GM23248 (cell line): ENCODE data around the gene ARHGAP4. TPM values are rescaled to one million over a fixed set of nuclear protein-coding genes. Genes with fewer than 3 reads are reported as not detected.

Source experiments
- DNase-seq: peaks from one replicate; pipeline ENCODE4 v3.0.0-alpha.2; 2015
- H2AFZ ChIP-seq: fragments of 200-600 bp; sonication (generic); 2 replicates; pipeline ENCODE4 v1.6.1; 2016; ENCODE audit warnings: antibody characterized with exemption
- H3F3A ChIP-seq: fragments of 200-600 bp; sonication (generic); 2 replicates; pipeline ENCODE4 v1.6.1; 2016; ENCODE audit warnings: mild to moderate bottlenecking, antibody characterized with exemption, mixed run types; ENCODE audit not compliant: insufficient read depth
- H3K27ac ChIP-seq: fragments of 200-600 bp; sonication (generic); 2 replicates; pipeline ENCODE4 v1.5.1; 2016; ENCODE audit warnings: mild to moderate bottlenecking
- H3K27me3 ChIP-seq: fragments of 200-600 bp; sonication (generic); replicated peaks from 2 replicates; pipeline ENCODE4 v1.6.1; 2016; ENCODE audit warnings: mild to moderate bottlenecking; ENCODE audit not compliant: insufficient read depth
- H3K36me3 ChIP-seq: fragments of 200-600 bp; sonication (generic); 2 replicates; pipeline ENCODE4 v1.6.1; 2016; ENCODE audit warnings: low read depth, mild to moderate bottlenecking
- H3K4me1 ChIP-seq: fragments of 200-600 bp; sonication (generic); 2 replicates; pipeline ENCODE4 v1.6.1; 2016; ENCODE audit warnings: mild to moderate bottlenecking; ENCODE audit not compliant: insufficient read depth
- H3K4me2 ChIP-seq: fragments of 200-600 bp; sonication (generic); one replicate; pipeline ENCODE4 v1.6.1; 2016; ENCODE audit warnings: mild to moderate bottlenecking; ENCODE audit not compliant: unreplicated experiment
- H3K4me3 ChIP-seq: fragments of 200-600 bp; sonication (generic); 2 replicates; pipeline ENCODE4 v1.5.1; 2016; ENCODE audit warnings: mild to moderate bottlenecking
- H3K79me2 ChIP-seq: fragments of 200-600 bp; sonication (generic); 2 replicates; pipeline ENCODE4 v1.6.1; 2016; ENCODE audit warnings: mild to moderate bottlenecking; ENCODE audit not compliant: insufficient read depth
- H3K9ac ChIP-seq: fragments of 200-600 bp; sonication (generic); 2 replicates; pipeline ENCODE4 v1.6.1; 2016; ENCODE audit warnings: mild to moderate bottlenecking
- H3K9me2 ChIP-seq: fragments of 200-600 bp; sonication (generic); 2 replicates; pipeline ENCODE4 v1.6.1; 2016; ENCODE audit warnings: mixed run types, mild to moderate bottlenecking, moderate library complexity; ENCODE audit not compliant: insufficient read depth
- H3K9me3 ChIP-seq: fragments of 200-600 bp; sonication (generic); one replicate; pipeline ENCODE4 v1.6.1; 2017; ENCODE audit warnings: low read depth
- H4K20me1 ChIP-seq: fragments of 200-600 bp; sonication (generic); 2 replicates; pipeline ENCODE4 v1.6.0; 2016; ENCODE audit not compliant: insufficient read depth
- EZH2 ChIP-seq: fragments of 200-600 bp; sonication (generic); IDR thresholded peaks from 2 replicates; pipeline ENCODE4 v1.6.1; 2018; ENCODE audit warnings: antibody characterized with exemption, mild to moderate bottlenecking; ENCODE audit not compliant: insufficient read depth, poor library complexity, severe bottlenecking
- EZH2phosphoT487 ChIP-seq: fragments of 200-600 bp; sonication (generic); IDR thresholded peaks from 2 replicates; pipeline ENCODE4 v1.6.1; 2018; ENCODE audit warnings: antibody characterized with exemption, moderate library complexity, mild to moderate bottlenecking, low read depth; ENCODE audit not compliant: insufficient read depth
- WGBS, 2 experiments: methylation state at CpG; one replicate each; pipeline ENCODE4 v1.1.6; 2015 to 2017; ENCODE audit warnings: low lambda C conversion rate in 2 of 2, low coverage in 1 of 2; ENCODE audit errors: missing lambda C conversion rate in 2 of 2; 5-methylcytosine and 5-hydroxymethylcytosine counted together
- in situ Hi-C: fragments of 300-500 bp; cut with MboI; formaldehyde crosslinking; loops from 2 replicates; pipeline ENCODE4 v1.15.0; 2020
- polyA plus RNA-seq: library from polyadenylated mRNA; unstranded; fragments of >200 nt; fragmentation: Nextera tagmentation; extraction: Ambion mirVana; gene quantifications from 2 replicates; pipeline ENCODE4 v1.2.1, GENCODE V29; 2016
- total RNA-seq: library from RNA; depleted of rRNA; stranded (reverse); fragments of >200 nt; shearing (Covaris generic); gene quantifications from 2 replicates; pipeline ENCODE4 v1.2.3, GENCODE V29; 2014

Gene ARHGAP4
- total and polyA plus RNA-seq, 2 experiments from 2014 or later = 0.45 to 2.8 TPM

DNA sequence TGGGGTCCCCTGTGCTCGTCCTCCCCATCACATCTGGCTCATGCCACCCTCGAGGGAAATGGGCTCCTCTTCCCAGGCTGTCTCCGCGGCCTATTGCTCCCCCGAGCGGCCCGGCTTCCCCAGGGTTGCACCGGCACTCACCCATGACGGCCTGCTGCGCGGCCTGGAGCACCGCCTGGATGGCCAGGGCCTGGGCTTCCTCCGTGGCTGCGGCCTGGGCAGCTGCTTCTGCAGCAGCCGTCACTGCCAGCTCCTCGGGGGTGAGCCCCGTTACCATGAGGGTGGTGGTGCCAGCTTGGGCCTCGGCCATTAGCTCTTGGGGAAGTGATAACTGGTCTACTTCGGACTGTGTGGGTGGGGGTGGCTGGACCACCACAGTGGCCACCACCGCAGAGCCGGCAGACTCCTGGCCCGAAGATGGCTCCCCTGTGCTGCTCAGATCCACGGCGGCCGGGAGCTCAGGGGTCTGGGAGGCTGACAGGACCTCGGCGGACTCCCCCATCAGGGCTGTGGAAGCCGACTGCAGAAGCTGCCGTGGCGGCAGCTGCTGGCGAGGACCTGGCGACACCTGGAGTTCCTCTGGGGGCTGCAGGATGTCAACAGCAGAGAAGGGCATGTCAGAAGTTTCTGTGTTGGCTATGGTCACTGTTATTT is 26.4 kb upstream of the ARHGAP4 start:
- Histone ChIP-seq H3K9ac (no peak overlapping the region), H3F3A (no peaks in the 10 kb centered on the region), H3K27me3 (no peaks in the 10 kb centered on the region), H3K9me2 (no peaks in the 10 kb centered on the region), H3K4me1 (no peaks in the 10 kb centered on the region), H3K27ac (no peak overlapping the region), H4K20me1 (no peaks in the 10 kb centered on the region), H3K4me2 (no peak overlapping the region), H3K79me2 (no peaks in the 10 kb centered on the region), H2AFZ (no peak overlapping the region), H3K4me3 (no peak overlapping the region), H3K9me3 (no peaks in the 10 kb centered on the region), H3K36me3 (no peaks in the 10 kb centered on the region; the same call in 1 of the 2 replicates)
- DNase-seq = no peak
- in situ Hi-C loops = no loop called here
- no peak for TF ChIP-seq EZH2phosphoT487
- no peak for TF ChIP-seq EZH2
- 78 to 95% methylated on average over 10 to 24 of the region's 32 CpGs for WGBS, 2 experiments

DNA sequence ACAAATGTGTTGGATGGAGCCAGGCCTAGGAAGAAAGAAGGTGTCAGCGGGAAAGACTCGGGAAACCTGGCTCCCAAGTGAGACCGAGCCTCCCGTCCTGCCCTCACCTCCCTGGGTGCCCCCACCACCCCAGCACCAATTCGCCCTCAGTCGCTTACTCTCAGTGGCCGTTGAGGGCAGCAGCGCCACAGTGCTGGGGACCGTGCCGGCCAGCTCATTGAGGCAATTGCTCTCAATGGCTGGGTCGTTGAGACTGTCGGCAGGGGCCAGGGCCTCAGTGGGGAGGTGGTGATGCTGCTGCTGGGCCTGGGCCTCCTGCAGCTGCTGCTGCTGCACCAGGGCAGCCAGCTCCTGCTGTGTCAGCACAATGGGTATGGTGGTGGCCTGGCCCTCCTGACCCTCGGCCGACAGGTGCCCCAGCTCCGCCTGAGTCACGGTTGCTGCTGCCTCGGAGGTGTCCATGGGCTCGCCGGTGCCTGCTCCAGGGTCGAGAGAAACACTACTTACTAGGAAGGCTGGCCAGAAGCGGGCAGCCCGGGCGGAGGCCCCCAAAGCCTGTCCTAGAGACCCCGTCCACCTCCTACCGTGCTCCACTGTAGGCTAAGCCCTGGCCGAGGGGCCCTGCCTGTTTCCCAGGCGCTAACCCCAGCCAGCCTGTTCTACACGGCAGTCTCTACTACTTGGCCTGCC is 25.8 kb upstream of the ARHGAP4 start:
- no peak overlapping the region for H3K4me2 ChIP-seq
- H3K36me3 ChIP-seq = no peaks in the 10 kb centered on the region; the same call in 1 of the 2 replicates
- no peak overlapping the region for H3K9ac ChIP-seq
- H4K20me1 ChIP-seq = no peaks in the 10 kb centered on the region
- no peaks in the 10 kb centered on the region for H3F3A ChIP-seq
- TF ChIP-seq EZH2phosphoT487 (no peak), EZH2 (no peak)
- no peak overlapping the region for H2AFZ ChIP-seq
- in situ Hi-C loops = no loop called here
- H3K27me3 ChIP-seq = no peaks in the 10 kb centered on the region
- no peaks in the 10 kb centered on the region for H3K9me3 ChIP-seq
- no peaks in the 10 kb centered on the region for H3K9me2 ChIP-seq
- H3K27ac ChIP-seq = no peak overlapping the region
- WGBS, 2 experiments = 87 to 97% methylated on average over 11 to 12 of the region's 28 CpGs
- H3K4me3 ChIP-seq = no peak overlapping the region
- DNase-seq = no peak
- H3K79me2 ChIP-seq = no peaks in the 10 kb centered on the region
- H3K4me1 ChIP-seq = no peaks in the 10 kb centered on the region

DNA sequence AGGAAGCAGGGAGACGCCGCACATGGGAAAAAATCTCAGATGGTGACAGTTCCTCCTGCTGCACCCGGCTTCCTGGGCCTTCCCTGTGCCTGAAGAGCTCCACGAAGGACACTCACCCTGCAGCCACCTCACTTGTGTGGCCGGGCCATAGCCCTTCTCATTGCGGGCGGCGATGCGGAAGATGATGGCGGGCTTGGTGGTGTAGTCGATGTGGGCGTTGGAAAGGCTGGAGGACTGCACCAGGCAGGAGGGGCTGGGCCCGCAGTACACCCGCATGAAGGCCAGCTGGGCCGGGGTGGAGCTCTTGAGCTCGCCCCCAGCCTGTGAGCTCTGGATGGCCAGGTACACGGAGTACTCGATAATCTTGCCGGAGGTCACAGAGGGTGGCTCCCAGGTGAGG is 24.1 kb upstream of the ARHGAP4 start:
- H4K20me1 ChIP-seq = no peaks in the 10 kb centered on the region
- WGBS, 2 experiments = 81 to 87% methylated on average over 8 to 19 of the region's 19 CpGs
- no peak overlapping the region for H2AFZ ChIP-seq
- H3K4me2 ChIP-seq = no peak overlapping the region
- no peak overlapping the region for H3K9ac ChIP-seq
- H3K9me3 ChIP-seq = no peaks in the 10 kb centered on the region
- H3K4me3 ChIP-seq = no peak overlapping the region
- TF ChIP-seq EZH2 = no peak
- TF ChIP-seq EZH2phosphoT487 = no peak
- no peaks in the 10 kb centered on the region for H3K79me2 ChIP-seq
- H3F3A ChIP-seq = no peaks in the 10 kb centered on the region
- no peaks in the 10 kb centered on the region; the same call in 1 of the 2 replicates for H3K36me3 ChIP-seq
- H3K27ac ChIP-seq = no peak overlapping the region
- H3K9me2 ChIP-seq = no peaks in the 10 kb centered on the region
- no peaks in the 10 kb centered on the region for H3K4me1 ChIP-seq
- H3K27me3 ChIP-seq = no peaks in the 10 kb centered on the region
- no peak for DNase-seq
- in situ Hi-C loops = no loop called here

DNA sequence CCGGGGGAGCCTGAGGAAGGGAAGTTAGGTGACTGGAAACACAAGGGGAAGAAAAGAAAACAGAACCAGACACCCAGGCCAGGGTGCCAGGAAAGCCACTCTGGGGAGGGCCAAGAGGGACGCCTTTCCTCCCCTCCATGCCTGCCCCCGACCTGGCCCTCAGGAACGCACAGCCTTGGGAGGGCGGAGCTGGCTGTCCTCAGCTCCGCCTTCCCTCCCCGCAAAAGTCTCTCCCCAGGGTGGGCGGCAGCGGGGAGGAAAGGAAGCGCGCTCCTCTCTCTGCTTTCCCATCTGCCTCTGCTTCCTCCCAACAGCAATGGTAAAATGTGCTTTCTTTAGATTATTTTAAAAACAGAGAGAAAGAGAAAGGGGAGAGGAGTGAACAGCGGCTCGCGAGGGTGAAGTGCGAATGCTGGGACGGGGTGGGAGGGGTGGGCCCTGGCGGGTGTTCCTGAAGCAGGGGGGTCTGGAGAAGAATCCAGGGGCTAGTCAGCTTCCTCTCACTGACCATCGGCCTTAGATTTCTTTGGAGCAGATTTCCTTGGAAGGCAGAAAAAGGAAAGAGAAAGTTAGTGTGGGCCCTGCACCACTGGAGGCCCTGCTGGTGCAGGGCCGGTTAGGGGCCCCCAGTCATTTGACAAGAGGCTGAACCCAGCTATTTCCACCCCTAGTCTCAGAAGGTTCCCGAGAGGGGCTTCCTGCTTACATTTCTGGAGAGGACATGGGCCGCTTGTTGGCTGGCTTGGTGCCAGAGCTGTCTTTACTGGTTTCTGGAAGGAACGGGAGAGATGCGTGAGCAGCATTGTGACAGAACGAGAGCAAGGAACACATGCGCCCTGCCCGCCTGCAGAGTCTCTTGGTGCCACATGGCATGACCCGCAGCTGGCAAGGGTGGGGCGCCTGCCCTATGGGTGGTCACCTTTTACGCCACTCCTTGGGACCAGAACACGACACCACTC is 23.1 kb upstream of the ARHGAP4 start:
- WGBS, 2 experiments = 70 to 84% methylated on average over 13 to 21 of the region's 30 CpGs
- H3F3A ChIP-seq = no peaks in the 10 kb centered on the region
- in situ Hi-C loops = no loop called here
- no peaks in the 10 kb centered on the region; the same call in 1 of the 2 replicates for H3K36me3 ChIP-seq
- no peaks in the 10 kb centered on the region for H3K9me3 ChIP-seq
- no peak for DNase-seq
- no peaks in the 10 kb centered on the region for H3K4me1 ChIP-seq
- no peak for TF ChIP-seq EZH2
- no peak for TF ChIP-seq EZH2phosphoT487
- H3K27me3 ChIP-seq = no peaks in the 10 kb centered on the region
- H3K4me2 ChIP-seq = no peak overlapping the region
- no peaks in the 10 kb centered on the region for H4K20me1 ChIP-seq
- no peak overlapping the region for H3K9ac ChIP-seq
- H3K27ac ChIP-seq = no peak overlapping the region
- H3K4me3 ChIP-seq = no peak overlapping the region
- no peaks in the 10 kb centered on the region for H3K9me2 ChIP-seq
- H2AFZ ChIP-seq = no peak overlapping the region
- no peaks in the 10 kb centered on the region for H3K79me2 ChIP-seq
